ENCODE measurements around the gene LAMA3.

The LAMA3 gene

DNA sequence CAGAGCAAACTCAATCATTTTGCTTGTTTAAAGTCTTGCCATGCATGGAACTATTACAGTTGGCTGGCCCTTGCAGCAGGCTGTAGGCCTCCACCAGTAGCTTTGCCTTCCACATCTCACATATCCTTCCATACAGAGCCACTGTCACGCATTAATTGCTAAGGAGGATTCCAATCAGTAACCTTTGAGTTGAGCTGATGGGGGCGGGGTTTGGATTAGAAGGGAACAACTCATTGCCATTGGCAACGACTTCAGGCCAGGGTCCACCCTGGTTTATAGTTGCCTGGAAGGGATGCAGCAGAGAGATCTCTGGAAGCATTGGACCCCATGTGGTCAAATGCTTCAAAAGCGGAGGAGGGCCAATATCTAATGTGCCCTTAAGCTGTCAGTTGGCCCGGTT, 262.0 kb downstream of the LAMA3 start:
- no peak for DNase-seq

DNA sequence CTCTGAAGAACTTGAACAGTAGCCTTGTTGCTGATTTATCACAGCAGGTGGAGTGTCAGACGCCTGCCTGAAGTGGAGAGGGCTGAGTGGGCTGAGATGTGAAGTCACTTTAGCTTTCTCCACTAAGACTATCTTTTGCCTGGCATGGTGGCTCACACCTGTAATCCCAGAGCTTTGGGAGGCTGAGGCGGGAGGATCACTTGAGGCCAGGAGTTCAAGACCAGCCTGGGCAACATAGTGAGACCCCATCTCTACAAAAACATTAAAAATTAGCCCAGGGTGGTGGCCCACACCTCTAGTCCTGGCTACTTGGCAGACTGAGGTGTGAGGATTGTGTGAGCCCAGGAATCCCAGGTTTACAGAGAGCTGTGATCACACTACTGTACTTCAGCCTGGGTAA, 264.7 kb downstream of the LAMA3 start:
- DNase-seq: no peak

GRCh38 chr18:23956483-23956882, 267.2 kb downstream of the LAMA3 start:
- no peak for DNase-seq

DNA sequence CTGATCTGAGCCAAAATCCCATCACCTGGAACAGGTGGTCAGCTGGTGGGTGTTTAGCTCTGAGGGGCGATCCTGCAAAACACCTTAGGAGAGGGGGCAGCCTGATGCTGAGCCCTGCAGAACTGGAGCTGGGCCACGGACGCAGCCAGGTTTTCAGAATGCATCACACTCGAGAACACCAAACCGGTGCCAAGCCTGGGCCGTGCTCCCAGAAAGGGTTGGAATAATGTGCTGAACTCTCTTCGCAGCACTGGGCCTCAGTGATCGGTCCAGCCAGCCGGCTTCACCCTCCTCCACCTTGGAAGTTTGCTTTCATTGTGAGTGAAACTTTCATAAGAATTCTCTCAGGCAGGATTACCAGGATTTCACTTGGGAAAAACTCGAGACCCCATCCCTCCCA, 268.8 kb downstream of the LAMA3 start:
- no peak for DNase-seq

- DNase-seq: no peak
Observed at GRCh38 chr18:23963443-23964165, 274.4 kb downstream of the LAMA3 start.

GRCh38 chr18:23964282-23965238, 275.3 kb downstream of the LAMA3 start:
- no peak for DNase-seq

DNA sequence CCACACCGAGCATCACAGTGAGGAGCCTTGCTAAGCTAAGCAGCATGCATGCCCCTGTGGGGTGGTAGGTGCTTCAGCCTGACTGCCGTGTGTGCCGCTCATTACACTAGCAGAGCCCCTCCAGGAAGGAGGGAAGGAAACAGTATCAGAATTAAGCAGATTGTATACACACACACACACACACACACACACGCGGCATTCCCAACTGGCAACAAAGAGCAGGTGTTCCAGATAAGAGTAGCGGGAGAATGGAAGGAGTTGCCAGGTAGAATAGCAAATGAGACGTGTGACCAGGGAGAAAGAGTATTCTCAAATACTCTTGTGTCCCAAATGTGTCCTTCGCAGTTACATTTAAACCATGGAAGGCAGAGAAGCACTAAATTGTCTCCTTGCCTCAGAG, 277.7 kb downstream of the LAMA3 start:
- DNase-seq: no peak

GRCh38 chr18:23967321-23968089, 278.3 kb downstream of the LAMA3 start:
- no peak for DNase-seq

DNA sequence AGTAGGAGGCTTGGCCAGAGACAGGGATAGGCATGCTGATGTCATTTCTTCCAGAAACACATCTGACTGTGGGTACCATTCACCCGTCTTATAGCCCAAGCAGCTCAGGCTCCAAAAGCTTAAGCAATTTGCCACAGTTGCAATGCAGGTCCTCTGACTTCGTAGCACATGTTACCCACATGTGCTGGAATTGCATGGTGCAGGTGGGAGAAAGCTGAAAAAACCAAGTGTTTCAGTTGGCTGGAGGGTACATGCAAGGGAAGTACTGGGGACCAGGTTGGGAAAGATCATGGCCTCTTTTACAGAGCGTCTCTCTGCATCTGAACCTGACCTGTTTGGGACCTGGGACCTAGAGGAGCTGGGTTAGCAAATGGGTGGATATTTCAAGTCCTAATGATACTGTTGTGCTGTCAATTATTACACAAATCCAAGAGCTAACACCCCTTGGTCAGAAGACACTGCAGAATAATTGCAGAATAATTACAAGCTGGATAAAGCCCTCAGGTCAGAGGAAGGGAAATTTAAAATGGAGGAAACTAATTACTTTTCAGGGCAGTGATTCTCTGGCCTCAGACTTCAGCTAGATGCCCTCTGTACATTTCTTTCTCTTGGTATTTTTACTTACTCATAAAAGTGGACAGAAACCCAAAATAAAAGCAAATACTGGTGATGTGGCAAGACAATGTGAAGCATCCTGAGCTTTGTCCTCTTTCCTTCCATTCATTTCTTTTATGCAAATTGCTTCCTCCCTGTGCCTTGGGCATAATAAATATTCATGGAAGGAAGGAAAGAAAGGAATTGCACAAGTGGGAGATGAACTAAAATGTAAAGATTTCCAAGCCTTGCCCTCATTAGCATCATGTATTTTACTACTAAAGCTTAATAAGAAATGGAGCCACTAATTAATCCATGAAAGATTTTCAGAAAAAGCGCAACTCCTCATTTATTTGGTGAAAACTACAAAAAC, 279.7 kb downstream of the LAMA3 start:
- DNase-seq: no peak

DNA sequence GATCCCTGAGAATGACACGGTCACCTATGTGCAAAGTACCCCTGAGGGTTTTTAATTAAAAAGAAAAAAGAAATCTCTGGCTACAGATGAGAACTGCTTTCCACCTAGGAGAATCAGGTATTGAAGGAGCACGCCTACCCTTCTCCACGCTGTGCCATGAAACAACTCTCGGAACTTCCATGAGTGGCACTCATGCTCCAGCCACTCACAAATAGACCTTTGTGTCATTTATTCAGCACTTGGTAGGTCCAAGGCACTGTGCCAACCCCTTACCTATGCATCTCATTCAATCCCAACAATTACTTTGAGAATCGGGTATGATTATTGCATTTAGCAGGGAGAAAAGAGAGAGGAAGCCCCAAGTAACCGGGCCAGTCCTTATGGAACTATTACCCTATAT, 280.4 kb downstream of the LAMA3 start:
- no peak for DNase-seq

GRCh38 chr18:23970161-23971096, 281.2 kb downstream of the LAMA3 start:
- no peak for DNase-seq

GRCh38 chr18:23971097-23971440, 281.8 kb downstream of the LAMA3 start:
- DNase-seq: no peak

DNA sequence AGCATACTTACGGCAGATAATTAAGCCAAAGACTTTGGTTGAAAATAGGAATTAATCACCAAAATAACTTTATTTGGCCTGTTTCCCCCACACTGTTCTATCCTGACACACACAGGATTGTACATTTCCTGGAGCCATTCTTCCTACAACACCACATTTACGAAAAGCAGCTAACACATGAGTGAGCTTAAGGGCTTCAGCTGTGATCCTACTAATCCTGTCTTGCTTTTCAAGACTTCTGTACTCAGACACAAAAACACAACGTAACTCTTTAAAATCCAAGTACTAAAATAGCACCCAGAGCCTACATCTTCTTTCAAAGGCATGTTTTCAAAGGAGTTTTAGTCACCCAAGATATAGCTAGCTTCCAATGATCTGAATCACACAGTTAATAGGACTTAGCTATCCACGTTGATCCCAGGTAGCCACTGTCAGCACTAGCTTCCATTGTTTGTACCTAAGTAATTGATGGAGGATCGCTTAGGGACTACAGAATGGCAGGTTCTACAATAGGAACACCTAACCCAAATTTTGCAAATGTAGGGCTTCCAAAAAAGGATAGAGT, 282.5 kb downstream of the LAMA3 start:
- DNase-seq: no peak

DNA sequence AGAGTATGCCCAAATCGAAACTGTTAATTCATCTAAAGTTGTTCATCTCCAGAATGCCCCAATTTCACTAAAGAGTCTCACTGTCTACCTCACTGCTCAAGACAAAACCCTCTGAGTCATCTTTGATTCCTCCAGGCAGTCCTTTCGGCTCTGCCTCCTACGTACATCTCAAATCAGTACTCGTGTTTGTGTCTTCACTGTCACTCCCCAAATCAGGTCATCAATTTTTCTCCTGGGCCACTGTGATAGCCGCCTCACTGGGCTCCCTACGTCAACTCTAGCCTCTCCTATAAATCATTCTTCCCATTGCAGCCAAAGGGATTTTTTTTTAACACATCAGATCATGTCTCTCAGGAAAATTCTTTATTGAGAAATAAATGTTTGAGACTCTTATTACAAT, 283.2 kb downstream of the LAMA3 start:
- no peak for DNase-seq

GRCh38 chr18:23977103-23977502, 287.9 kb downstream of the LAMA3 start:
- DNase-seq: no peak

GRCh38 chr18:23977719-23978483, 288.6 kb downstream of the LAMA3 start:
- DNase-seq: no peak

GRCh38 chr18:23981369-23981980, 292.2 kb downstream of the LAMA3 start:
- DNase-seq: no peak

DNA sequence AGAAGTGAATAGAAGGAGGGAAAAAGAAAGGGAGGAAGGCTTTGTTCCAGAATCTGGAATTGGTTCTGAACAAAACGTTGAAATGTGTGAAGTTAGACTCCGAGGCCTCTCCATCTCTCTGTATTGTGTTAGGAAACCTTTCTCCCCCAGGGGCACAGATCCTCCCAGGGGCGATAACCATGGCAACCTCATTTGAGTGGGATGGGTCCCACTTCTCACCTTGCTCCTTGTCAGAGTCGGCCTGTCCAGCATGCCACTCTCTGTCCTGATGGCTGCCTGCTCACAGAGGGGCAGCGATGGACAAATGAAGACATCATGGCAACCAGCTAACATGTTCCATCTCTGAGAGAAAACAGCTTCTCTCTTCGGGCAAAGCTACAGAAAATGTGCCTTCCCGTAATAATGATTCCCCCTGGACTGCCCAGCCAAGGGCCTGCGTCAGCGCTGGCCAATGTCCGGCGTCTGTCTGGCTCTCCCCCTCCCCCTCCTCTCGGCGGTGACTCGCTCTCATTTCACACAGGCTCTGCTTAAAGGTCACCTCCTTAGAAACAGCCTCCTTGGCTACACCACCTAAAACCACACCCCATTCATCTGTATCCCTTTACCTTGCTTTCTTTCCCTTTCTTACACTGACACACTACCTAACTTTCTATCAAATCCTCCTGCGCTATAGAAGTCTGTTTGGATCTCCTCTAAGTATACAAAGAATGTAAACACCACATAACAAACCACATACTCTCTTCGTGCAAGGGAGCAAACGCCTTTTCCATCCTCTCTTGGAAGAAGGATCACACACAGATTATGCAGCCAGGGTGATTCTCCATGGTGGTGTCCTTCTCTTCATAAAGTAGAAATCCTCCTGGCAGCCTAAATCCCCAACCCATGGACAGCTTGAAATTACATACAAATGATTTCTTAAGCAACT, 293.2 kb downstream of the LAMA3 start:
- no peak for DNase-seq

Measured in NCI-H1694 treated with DMSO at 0.1 percent for 48 hours (cell line).